HG03432 (cell line): Measurements from ENCODE around the gene RAB5A.
"Not testable (repeated sequence)": the region's sequence is repeated elsewhere in the genome, so short reads cannot be mapped to it uniquely, and the experiment has no call there.

Source experiments
- ATAC-seq: cut with Tn5 transposase; IDR thresholded peaks from one replicate; pipeline ENCODE4 v1.9.1; 2021; ENCODE audit warnings: mild to moderate bottlenecking, moderate library complexity; ENCODE audit not compliant: unreplicated experiment

RAB5A gene

GRCh38 chr3:19946832-19947548, at the start of gene RAB5A:
TSS of gene RAB5A (plus strand) at chr3:19947097. CDS start at chr3:19950899, 3,802 bp downstream.
- peak; percentile 97 for ATAC-seq

- ATAC-seq, result no peak
Observed at GRCh38 chr3:19898721-19899120, 48.2 kb upstream of the RAB5A start.

- ATAC-seq, result no peak
Observed at GRCh38 chr3:19899264-19899663, 47.6 kb upstream of the RAB5A start.

GRCh38 chr3:19899833-19900232, 47.1 kb upstream of the RAB5A start:
- ATAC-seq, result not testable (repeated sequence)

- no peak for ATAC-seq
Observed at GRCh38 chr3:19901337-19901736, 45.6 kb upstream of the RAB5A start.

GRCh38 chr3:19901918-19902317, 45.0 kb upstream of the RAB5A start:
- ATAC-seq, result no peak

- no peak for ATAC-seq
Observed at GRCh38 chr3:19903649-19904048, 43.2 kb upstream of the RAB5A start.

GRCh38 chr3:19907523-19907922, 39.4 kb upstream of the RAB5A start:
- ATAC-seq, result no peak

GRCh38 chr3:19911452-19911851, 35.4 kb upstream of the RAB5A start:
- no peak for ATAC-seq

GRCh38 chr3:19917167-19917566, 29.7 kb upstream of the RAB5A start:
- no peak for ATAC-seq

GRCh38 chr3:19920401-19921080, 26.4 kb upstream of the RAB5A start:
- ATAC-seq, result no peak

GRCh38 chr3:19931180-19931692, 15.7 kb upstream of the RAB5A start:
- peak; percentile 87 for ATAC-seq

- peak; percentile 63 for ATAC-seq
Observed at GRCh38 chr3:19931767-19932188, 15.1 kb upstream of the RAB5A start.

GRCh38 chr3:19932422-19932821, 14.5 kb upstream of the RAB5A start:
- ATAC-seq, result no peak

GRCh38 chr3:19934098-19934566, 12.8 kb upstream of the RAB5A start, which contains the start of gene EFHB:
TSS of gene EFHB (minus strand) at chr3:19934217. CDS start at chr3:19934018, 199 bp downstream.
- ATAC-seq, result no peak

- ATAC-seq, result no peak
Observed at GRCh38 chr3:19937459-19938294, 9.2 kb upstream of the RAB5A start.

GRCh38 chr3:19938295-19938627, 8.6 kb upstream of the RAB5A start:
- ATAC-seq, result no peak

- no peak for ATAC-seq
Observed at GRCh38 chr3:19940643-19941042, 6.3 kb upstream of the RAB5A start.

GRCh38 chr3:19945534-19945933, 1.4 kb upstream of the RAB5A start:
- no peak for ATAC-seq

- ATAC-seq, result peak; percentile 19
Observed at GRCh38 chr3:19945969-19946831, 697 bp upstream of the RAB5A start.
